GM04503 (cell line): ENCODE measurements around the gene TLNRD1.

Experiments
- DNase-seq: peaks from one replicate; pipeline ENCODE4 v3.0.0-alpha.2; 2012; ENCODE audit warnings: low read depth

The TLNRD1 gene

DNA sequence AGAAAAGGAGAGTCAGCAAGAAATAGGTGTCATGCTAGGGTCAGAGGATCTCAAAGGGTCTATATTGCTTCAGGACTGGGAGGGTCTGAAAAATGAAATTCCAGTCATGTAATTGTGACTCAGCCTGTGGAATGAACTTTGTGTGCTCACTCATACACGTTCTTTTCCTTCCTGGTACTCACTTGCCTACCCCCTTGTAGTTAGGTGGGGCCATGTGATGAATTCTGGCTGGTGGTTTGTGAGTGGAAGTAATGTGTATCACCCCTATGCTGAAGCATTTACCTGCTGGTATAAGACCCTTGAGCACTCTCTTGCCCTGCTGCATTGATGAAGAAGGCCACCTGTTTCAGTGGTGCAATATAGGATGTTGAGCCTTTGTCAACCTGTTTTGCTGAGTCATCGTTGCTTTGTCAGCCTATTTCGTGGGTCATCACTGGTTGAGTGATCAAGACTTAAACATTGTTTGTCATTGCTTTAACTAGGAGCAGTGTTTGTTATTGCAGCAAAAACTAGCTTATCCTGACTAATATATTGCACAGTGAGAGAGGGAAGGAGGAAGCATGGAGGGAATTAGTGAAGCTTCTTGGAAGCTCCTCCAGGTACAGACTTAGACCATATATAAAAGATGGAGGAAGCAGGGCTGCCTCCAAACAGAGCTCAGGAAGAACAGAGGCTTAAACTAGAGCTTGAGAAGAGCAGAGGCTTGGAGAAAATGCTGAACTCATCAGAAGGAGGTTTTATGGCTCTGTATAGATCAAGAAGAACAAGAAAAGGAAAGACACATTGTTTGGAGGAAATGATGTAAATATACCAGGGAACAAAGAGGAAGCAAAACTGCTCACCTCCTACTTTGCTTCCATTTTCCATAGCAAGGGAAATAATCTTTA, 28.9 kb downstream of the TLNRD1 start:
- DNase-seq: no peak

DNA sequence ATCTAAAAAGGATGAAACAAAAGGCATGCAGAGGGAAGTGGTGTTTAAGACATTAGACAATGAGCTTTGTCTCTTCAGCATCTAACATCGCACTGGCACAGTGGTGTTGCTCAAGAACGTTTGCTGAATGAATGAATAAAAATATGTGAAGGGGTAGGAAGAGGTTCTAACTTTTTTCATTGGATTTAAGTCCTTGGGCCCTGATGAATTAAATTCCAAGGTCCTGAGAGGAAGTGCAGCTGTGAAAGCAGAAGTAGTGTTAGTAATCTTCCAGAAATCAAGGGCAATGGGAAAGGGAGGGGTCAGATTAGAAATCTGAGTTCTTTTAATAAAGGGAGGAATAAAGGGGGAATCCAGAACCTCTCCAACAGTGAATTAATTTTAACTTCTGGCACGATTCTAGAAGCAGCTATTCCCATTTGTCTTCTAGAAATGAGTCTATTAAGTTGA, 29.6 kb downstream of the TLNRD1 start:
- no peak for DNase-seq

- DNase-seq: no peak
These were observed 30.5 kb downstream of the TLNRD1 start for GRCh38 chr15:81031203-81031602.

DNA sequence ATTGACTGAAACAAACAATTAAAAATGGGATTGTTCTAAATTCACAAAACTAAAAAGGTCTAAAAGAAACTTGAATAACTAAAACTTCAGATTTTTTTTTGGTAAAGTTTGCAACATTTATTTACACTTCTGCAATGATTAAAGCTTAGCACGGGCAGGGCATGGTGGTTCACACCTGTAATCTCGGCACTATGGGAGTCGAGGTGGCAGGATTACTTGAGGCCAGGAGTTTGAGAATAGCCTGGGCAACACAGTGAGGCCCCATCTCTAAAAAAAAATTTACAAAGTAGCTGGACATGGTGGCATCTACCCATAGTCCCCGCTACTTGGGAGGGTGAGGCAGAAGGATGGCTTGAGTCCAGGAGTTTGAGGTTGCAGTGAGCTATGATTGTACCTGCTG, 31.6 kb downstream of the TLNRD1 start:
- no peak for DNase-seq

- DNase-seq: no peak
These were observed 32.1 kb downstream of the TLNRD1 start for GRCh38 chr15:81032818-81033217.

DNA sequence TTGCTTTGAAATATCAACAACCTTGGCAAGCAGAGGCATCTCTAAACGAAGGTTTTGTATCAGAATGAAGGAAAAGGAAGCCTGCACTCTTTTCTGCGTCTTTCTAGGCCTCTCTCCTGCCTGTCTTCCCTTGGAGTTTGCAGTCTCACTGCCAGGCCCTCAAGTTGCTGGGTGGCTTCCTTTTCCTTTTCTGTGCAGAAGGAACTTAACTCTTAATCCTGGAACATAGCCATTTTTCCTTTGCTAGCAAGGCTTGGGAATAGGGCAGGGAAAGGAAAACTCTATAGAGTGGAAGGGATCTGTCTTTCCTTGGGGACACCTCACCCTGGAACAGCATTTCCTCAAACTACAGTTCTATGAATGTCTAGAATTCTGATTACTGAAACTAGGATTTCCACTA, 32.8 kb downstream of the TLNRD1 start:
- no peak for DNase-seq

DNA sequence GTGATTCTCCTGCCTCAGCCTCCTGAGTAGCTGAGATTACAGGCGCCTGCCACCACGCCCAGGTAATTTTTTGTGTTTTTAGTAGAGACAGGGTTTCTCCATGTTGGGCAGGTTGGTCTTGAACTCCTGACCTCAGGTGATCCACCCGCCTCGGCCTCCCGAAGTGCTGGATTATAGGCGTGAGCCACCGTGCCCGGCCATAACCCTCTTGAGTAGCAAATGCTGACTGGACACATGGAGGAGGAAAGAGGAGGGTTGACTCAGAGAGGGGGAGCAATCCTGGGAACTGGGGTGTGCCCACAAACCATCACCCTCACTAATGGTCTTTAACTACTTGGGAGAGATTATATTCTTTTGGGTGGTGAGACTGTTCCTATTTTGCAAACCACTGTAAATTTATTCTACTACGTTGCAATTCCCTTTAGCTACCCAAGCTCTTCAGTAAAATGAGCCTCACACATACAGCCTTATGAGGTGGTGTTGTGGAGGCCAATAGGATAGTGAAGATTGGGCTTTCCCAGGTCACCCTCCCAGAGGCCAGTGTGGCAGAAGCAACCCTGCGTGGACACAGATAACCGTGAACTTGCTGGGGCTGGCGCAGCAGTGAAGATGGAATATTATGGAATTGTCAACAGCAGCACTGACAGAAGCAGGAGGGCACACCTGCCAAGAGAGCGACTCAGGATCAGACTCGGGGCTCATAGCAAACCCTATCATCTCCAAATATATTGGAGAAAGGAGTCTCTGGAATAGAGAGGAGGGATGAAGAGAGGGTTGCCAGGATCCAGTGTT, 37.4 kb downstream of the TLNRD1 start:
- DNase-seq: no peak

- DNase-seq: no peak
These were observed 38.4 kb downstream of the TLNRD1 start for GRCh38 chr15:81038975-81039607.

DNA sequence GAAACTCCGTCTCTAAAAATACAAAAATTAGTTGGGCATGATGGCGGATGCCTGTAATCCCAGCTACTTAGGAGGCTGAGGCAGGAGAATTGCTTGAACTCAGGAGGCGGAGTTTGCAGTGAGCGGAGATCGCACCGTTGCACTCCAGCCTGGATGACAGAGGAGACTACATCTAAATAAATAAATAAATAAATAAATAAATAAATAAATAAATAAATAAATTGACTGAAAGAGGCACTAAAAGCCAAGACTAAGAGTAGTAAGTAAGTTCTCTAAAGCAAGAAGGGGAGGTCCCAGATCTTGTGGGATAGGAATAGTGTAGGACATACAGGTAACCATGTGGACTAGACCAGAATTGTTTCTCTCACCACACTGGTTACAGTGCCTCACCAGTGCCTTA, 40.0 kb downstream of the TLNRD1 start:
- no peak for DNase-seq

- no peak for DNase-seq
These were observed 42.7 kb downstream of the TLNRD1 start for GRCh38 chr15:81043281-81043934.

DNA sequence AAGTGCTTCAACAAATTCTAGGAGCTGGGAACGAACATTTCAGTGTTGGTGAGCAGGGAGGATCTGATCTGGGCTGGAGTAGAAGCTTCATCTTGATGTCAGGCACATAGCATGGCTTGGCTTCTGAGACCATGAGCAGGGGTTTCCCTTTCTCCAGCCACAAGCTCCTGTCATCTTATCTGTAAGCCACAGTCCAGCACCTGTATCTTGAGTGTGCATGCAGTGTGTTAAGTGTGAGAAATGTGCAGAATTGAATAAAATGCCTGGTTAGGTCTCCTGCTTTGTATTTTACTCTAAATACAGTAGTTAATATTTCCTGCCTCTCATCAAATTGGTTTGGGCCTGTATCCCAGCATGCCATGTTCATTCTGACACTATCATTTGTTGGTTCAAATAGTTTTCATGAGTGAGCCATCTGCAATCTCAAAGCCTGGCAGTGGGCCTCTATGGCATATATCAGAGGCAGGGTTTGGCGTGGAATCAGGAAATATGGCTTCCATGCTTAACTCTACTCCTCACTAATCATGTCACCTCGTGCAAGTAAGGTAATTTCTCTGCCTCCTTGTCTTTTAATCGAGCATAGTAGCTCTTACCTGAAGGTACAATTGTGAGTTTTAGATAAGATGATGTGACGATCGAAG, 43.3 kb downstream of the TLNRD1 start:
- DNase-seq: no peak

GRCh38 chr15:81046290-81046689, 45.6 kb downstream of the TLNRD1 start:
- DNase-seq: no peak

- DNase-seq: no peak
These were observed 47.2 kb downstream of the TLNRD1 start for GRCh38 chr15:81047928-81048327.

- DNase-seq: no peak
These were observed 49.1 kb downstream of the TLNRD1 start for GRCh38 chr15:81049835-81050234.

DNA sequence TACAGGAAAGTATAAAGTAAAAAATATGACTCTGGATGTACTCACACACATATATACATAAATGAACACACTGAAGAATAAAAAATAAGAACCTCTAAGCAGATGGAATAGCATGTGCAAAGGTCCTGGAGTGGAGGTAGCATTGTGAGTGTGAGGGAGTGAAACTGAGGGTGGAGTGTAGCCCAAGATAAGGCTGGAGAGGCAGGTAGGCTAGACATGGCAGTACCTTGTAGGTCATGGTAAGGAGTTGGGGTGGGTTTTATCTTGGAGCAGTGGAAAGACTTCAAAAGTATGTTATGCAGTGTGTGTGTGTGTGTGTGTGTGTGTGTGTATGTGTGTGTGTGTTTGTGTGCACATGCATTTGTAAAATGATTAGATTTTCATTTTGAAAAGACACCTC, 49.5 kb downstream of the TLNRD1 start:
- no peak for DNase-seq

DNA sequence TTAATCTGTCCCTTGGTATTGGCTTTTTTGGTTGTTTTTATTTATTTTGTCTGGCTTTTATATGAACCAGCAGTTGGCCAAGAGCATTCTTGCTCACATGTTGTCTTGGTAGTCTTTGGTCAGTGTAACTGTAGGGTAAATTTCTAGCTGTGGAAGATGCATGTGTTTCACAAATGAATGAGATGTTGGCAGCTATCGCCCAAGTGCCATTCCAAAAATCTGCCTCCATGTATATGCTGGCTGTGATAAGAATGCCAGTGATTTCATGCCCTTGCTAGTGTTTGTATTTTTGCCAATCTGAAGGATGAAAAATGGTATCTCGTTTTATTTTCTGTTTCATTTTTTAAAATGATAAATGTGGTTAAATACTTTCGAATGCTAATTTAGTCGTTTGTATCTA, 50.1 kb downstream of the TLNRD1 start:
- DNase-seq: no peak

- no peak for DNase-seq
These were observed 51.3 kb downstream of the TLNRD1 start for GRCh38 chr15:81052046-81052445.

DNA sequence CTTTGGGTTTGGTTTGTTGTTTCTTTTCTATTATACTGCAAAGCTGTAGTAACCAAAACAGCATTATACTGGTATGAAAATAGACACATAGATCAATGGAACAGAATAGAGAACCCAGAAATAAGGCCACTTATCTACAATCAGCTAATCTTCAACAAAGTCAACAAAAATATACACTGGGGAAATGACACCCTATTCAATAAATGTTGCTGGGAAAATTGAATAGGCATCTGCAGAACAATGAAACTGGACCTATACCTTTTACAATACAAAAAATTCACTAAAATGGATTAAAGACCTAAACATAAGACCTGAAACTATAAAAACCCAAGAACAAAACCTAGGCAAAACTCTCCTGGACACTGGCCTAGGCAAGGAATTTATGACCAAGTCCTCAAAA, 52.9 kb downstream of the TLNRD1 start:
- no peak for DNase-seq

- peak; percentile 93 for DNase-seq
These were observed 53.5 kb downstream of the TLNRD1 start for GRCh38 chr15:81054236-81054635.
